Measurements from ENCODE around the gene PPP1R9B.

The PPP1R9B gene

DNA sequence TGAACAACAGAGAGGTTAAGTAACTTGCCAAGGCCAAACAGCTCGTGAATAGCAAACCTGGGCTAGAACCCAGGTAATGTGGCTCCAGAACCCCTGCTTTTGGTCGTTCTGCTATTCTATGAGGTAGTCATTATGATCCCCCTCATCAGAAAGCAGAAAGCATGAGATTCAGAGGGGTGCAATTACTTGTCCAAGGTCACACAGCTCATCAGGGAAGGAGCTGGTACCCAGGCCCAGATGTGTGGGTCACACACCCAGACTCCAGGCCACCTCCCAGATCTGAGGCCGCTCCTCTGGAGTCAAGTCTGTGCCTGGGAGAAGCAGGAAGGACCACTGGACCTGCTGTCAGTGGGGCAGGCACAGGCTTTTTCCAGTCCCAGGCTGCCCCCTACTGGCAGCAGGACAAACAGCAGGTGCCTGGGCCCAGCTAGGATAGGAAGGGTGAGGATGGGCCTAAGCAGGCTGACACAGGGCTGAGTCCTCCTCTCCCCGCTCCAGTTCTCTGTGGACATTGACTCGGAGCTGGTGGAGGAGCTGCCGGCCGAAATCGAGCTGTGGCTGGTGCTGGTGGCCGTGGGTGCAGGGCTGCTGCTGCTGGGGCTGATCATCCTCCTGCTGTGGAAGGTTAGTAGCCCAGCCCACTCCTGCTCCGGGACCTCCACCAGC lies 63.1 kb downstream of the PPP1R9B start:
- no peak for TF ChIP-seq EZH2phosphoT487 (IDR thresholded peaks at IDR 0.05; ENCODE audit: borderline replicate concordance, low read length)
- TF ChIP-seq, protein P1, sequence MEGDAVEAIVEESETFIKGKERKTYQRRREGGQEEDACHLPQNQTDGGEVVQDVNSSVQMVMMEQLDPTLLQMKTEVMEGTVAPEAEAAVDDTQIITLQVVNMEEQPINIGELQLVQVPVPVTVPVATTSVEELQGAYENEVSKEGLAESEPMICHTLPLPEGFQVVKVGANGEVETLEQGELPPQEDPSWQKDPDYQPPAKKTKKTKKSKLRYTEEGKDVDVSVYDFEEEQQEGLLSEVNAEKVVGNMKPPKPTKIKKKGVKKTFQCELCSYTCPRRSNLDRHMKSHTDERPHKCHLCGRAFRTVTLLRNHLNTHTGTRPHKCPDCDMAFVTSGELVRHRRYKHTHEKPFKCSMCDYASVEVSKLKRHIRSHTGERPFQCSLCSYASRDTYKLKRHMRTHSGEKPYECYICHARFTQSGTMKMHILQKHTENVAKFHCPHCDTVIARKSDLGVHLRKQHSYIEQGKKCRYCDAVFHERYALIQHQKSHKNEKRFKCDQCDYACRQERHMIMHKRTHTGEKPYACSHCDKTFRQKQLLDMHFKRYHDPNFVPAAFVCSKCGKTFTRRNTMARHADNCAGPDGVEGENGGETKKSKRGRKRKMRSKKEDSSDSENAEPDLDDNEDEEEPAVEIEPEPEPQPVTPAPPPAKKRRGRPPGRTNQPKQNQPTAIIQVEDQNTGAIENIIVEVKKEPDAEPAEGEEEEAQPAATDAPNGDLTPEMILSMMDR (IDR thresholded peaks at IDR 0.05; ENCODE audit: low read depth, low read length, poor library complexity, severe bottlenecking): peak; percentile 99
- no peaks in the 10 kb centered on the region for H3K36me3 ChIP-seq (ENCODE audit: control insufficient read depth, low read length)
- H3K9me3 ChIP-seq (ENCODE audit: control insufficient read depth, insufficient read depth, low read length): no peaks in the 10 kb centered on the region
- H3K27ac ChIP-seq (ENCODE audit: low read depth, low read length): no peak overlapping the region
- peaks cover 2% of the 10 kb centered on the region; the same call in 1 of the 2 replicates for H3F3A ChIP-seq (ENCODE audit: control insufficient read depth, insufficient read depth)
- no peaks in the 10 kb centered on the region for H3K9me2 ChIP-seq (replicated peaks; ENCODE audit: control insufficient read depth, low read length)
- H3K4me3 ChIP-seq (ENCODE audit: low read length): no peak overlapping the region
- H4K20me1 ChIP-seq (ENCODE audit: control insufficient read depth, insufficient read depth, low read depth, low read length): no peaks in the 10 kb centered on the region
- H3K4me2 ChIP-seq (ENCODE audit: low read length): no peak overlapping the region
- H3K79me2 ChIP-seq (ENCODE audit: control insufficient read depth, low read length): no peaks in the 10 kb centered on the region
- H3K27me3 ChIP-seq (ENCODE audit: control insufficient read depth, low read length): no peaks in the 10 kb centered on the region
- no peaks in the 10 kb centered on the region for H3K4me1 ChIP-seq (ENCODE audit: control insufficient read depth, low read length)
